Measurements from ENCODE around the gene ANO2. TPM values are rescaled to one million over a fixed set of nuclear protein-coding genes. Genes with fewer than 3 reads are reported as not detected.

The ANO2 gene
- polyA plus RNA-seq, 1 donor = 3.9 TPM

GRCh38 chr12:5916785-5917290, 28.2 kb downstream of the ANO2 start:
- no peak for DNase-seq

GRCh38 chr12:5915511-5915910, 29.5 kb downstream of the ANO2 start:
- DNase-seq = no peak

- no peak for DNase-seq
These were observed 30.5 kb downstream of the ANO2 start for GRCh38 chr12:5914387-5915149.

GRCh38 chr12:5913387-5913786, 31.7 kb downstream of the ANO2 start:
- no peak for DNase-seq

- DNase-seq = no peak
These were observed 32.4 kb downstream of the ANO2 start for GRCh38 chr12:5912437-5913334.

- no peak for DNase-seq
These were observed 33.0 kb downstream of the ANO2 start for GRCh38 chr12:5912011-5912410.

GRCh38 chr12:5910790-5911548, 34.1 kb downstream of the ANO2 start:
- DNase-seq = no peak

GRCh38 chr12:5909560-5909959, 35.5 kb downstream of the ANO2 start:
- DNase-seq = no peak

- DNase-seq = no peak
These were observed 36.8 kb downstream of the ANO2 start for GRCh38 chr12:5908251-5908650.

- DNase-seq = no peak
These were observed 37.3 kb downstream of the ANO2 start for GRCh38 chr12:5907807-5908206.

- no peak for DNase-seq
These were observed 39.3 kb downstream of the ANO2 start for GRCh38 chr12:5905757-5906156.

GRCh38 chr12:5904969-5905368, 40.1 kb downstream of the ANO2 start:
- DNase-seq = no peak

- no peak for DNase-seq
These were observed 40.6 kb downstream of the ANO2 start for GRCh38 chr12:5904441-5904840.

GRCh38 chr12:5902736-5903135, 42.3 kb downstream of the ANO2 start:
- no peak for DNase-seq

GRCh38 chr12:5901416-5901815, 43.6 kb downstream of the ANO2 start:
- DNase-seq = no peak

- DNase-seq = no peak
These were observed 44.4 kb downstream of the ANO2 start for GRCh38 chr12:5900533-5901205.

GRCh38 chr12:5900076-5900475, 45.0 kb downstream of the ANO2 start:
- DNase-seq = no peak

- DNase-seq = no peak
These were observed 45.4 kb downstream of the ANO2 start for GRCh38 chr12:5899675-5900074.

- DNase-seq = no peak
These were observed 46.2 kb downstream of the ANO2 start for GRCh38 chr12:5898874-5899273.

- DNase-seq = no peak
These were observed 55.5 kb downstream of the ANO2 start for GRCh38 chr12:5889381-5890047.

- no peak for DNase-seq
These were observed 56.2 kb downstream of the ANO2 start for GRCh38 chr12:5888816-5889315.

Data from hindlimb muscle (tissue), 1 donor.